GM19240 (cell line): ENCODE measurements around the gene ADGRF3.
"Not testable (repeated sequence)": the region's sequence is repeated elsewhere in the genome, so short reads cannot be mapped to it uniquely, and the experiment has no call there.

ENCODE experiments used
- DNase-seq: peaks from one replicate; pipeline ENCODE4 v3.0.0; 2011; ENCODE audit warnings: low spot score; ENCODE audit not compliant: insufficient read length

The ADGRF3 gene

DNA sequence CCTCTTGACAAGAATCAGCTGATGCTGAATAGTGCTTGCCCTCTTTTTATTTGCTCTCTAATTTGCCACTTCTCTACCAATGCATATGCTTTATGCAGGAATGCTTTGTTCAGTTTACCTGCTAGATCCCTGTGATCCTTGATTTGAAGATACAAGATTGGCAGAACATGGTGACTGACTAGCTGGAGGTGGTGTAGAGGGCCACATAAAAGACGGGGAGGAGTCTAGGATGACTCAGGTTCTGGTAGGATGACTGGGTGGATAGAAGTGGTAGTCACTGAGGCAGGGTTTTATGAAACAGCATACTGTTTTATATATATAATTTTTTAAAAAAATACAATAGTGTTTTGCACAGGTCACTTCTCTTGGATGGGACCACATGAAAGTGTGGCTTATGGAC lies 6.3 kb upstream of the ADGRF3 start:
- DNase-seq: no peak

DNA sequence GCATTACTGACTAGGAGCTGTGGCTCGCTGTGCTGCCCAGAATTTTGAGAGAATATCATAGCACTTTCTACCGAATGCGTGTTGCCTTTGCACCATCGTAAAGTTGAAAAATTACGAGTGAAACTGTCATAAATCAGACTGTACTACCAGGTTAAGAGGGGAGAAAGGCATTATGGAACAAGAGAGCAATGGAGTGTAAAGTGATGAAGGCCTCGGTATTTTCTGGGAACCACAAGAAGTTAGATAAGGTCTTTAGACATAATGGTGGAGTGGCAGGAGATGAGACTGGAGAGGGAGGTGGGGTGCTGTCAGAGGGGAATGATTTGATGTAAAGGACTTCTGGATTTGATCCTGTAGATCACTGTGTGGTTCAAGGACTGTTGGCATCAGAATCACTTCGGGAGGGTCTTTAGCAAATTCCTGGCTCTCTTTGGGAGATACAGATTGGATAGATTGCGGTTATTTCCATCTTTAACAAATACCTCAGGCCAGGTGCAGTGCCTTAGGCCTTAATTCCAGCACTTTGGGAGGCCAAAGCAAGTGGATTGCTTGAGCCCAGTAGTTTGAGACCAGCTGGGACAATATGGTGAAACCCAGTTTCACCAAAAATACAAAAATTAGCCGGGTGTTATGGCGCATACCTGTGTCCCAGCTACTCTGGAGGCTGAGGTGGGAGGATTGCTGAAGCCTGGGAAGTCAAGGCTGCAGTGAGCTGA lies 4.9 kb upstream of the ADGRF3 start:
- DNase-seq: no peak

DNA sequence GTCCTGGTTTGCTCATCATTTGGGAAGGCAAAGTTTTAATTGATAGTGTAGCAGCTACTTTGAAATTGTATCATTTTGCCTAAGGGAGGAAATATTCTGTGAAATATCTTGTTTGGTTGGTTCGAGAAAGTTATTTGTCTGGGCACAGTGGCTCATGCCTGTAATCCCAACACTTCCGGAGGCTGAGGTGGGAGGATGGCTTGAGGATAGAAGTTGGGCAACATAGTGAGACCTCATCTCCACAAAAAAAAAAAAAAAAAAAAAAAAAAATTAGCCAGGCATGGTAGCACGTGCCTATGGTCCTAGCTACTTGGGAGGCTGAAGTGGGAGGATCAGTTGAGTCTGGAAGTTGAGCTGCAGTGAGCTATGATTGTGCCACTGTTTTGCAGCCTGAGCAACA lies 3.1 kb upstream of the ADGRF3 start:
- no peak for DNase-seq

DNA sequence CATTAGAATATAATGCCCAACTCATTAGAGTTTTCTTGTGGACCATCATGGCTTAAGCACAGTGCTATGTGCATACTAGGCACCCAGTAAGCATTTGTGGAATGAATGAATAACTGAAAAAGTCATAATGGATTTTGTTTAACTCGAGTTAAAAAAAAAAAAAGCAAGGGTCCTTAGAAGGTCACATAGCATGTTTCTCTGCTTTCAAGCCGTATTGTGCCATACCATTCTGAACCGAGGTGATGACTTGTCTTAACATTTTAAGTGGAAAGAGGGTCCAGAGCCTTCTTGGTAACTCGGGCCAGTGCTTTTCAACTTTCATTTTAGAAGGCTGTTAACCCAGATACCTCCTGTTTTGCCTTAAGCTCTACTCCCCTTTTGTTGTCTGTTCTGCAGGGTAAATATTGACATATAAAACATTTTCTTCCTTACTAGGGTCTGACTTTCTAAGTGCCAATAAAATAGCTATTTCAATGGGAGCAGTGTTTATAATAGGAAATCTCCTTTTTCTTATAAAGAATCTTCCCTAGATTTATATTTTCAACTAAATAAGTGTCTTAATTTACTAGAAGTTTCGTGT lies 787 bp upstream of the ADGRF3 start:
- no peak for DNase-seq

DNA sequence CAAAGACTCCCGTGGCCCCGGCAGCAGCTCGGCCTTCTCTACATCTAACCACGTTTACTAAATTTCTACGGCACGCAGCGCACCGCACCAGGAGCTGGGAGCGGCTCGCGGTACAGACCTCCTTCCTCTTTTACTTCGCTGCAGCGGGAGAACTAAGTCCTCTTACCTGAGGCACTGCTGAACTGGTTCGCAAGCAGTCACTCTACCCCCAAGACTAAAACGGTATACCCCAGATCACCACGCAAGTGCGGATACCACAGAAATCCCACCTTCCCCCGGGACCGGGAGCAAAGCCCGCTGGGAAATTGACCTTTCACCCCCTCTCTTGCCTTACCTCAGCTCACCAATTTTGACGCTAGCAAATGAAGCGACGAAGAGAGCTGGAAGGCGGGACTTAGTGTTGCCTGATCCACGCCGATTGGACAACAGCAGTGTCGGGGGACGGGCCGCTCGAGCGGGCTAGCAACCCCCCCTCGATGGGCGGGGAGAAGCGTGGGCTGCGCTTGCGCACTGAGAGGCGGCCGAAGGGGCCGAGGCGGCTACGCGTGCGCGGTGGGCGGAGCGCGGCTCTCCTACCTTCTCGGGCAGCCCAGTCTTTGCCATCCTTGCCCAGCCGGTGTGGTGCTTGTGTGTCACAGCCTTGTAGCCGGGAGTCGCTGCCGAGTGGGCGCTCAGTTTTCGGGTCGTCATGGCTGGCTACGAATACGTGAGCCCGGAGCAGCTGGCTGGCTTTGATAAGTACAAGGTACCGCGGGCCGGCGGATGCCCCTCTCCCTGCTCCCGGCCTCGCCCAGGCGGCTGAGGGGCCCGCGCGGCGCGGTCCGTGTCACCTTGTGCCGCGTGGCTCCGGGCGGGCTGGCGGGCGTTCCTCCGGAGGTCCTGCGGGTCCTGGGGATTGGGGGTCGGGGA lies 790 bp downstream of the ADGRF3 start, which contains the start of gene SELENOI:
SELENOI (plus strand) TSS at position 599 of the 909 bp plus-strand sequence; CDS start at position 689, 90 bp downstream.
- DNase-seq: peak; percentile 59

DNA sequence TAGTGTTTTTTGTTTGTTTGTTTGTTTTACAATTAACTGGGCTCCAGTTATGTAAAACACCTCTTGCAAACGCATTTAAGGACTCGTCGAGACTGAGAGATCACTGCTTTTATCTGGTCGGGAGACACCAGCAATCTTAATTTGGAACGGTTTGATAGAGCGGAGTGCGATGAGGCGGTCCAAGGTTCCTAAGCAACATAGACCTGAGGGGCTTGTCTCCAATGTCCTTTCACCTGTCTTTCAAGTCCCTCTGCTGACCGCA lies 1.4 kb downstream of the ADGRF3 start:
- no peak for DNase-seq

DNA sequence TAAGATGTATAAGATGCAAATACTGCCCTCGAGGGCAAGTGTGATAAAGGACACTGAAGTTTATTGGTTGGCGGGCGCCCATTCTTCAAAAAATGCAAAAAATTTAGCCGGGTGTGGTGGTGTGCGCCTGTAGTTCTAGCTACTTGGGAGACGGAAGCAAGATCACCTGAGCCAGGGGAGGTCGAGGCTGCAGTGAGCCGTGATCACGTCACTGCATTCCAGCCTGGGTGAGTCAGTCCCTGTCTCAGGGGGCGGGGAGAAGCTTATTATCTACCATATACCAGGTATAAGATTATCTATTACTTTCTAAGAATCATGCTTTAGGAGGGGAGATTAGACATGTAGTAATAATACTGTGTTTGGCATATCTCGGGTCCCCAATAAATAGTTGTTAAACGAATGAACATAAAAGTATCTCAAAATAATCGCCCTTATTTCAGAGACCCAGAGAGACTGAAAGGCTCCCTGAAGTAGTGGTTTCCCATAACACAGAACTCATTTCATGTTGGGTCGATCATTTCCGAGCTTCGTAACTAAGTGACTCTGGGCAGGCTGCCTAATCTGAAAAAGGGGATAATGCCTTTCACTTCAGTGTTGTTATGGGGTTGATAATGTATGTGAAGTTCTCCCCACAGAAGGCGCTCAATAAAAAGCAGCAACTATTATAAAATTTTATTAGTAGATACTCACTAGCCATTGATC lies 1.9 kb downstream of the ADGRF3 start:
- no peak for DNase-seq

DNA sequence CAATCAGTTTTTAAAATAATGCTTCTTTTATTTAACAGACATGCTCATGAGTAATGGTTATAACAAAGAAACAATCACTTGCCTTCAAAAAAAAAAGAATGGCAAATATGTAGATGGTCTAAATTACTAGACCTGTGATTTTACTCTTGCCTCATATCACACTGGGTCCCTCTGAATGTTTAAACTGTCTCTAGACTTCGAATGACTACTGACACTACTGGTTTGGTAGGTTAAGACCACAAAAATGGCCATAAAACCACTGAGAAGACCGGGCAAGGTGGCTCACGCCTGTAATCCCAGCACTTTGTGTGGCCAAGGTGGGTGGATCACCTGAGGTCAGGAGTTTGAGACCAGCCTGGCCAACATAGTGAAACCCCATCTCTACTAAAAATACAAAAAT lies 5.8 kb downstream of the ADGRF3 start:
- no peak for DNase-seq

DNA sequence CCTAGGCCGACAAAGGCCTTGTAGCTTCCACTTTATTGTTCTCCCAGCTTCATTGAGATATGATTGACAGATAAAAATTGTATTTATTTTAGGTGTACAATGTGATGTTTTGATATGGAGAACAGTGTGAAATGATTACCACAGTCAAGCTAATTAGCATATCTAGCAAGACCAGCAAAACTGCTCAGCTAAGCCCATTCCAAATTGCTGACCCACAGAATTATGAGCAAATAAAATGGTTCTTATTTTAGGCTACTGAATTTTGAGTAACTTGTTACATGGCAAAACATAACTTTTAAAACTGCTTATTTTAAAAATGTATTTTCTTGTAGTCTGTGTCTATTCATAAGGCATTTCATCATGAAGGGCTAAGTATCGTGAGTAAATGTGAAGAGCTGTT lies 9.3 kb downstream of the ADGRF3 start:
- DNase-seq: no peak

DNA sequence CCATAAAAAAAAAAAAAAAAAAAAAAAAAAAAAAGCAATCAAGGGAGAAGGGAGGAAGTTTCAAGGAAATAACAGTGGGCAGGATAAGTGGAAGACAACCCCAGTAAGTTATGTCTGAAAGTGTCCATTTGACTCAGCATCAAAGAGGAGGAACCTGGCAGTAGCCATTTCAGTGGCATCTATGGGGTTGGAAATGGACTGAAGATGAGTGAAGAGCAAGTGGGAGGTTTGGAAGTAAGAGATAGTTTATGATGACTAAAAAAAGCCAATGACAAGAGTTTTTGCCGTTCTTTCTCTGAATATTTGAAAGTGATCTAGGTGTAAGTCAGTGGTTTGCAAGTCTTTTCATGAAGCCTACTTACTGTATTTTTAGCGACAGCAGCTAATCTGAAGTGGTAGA lies 9.9 kb downstream of the ADGRF3 start:
- no peak for DNase-seq

DNA sequence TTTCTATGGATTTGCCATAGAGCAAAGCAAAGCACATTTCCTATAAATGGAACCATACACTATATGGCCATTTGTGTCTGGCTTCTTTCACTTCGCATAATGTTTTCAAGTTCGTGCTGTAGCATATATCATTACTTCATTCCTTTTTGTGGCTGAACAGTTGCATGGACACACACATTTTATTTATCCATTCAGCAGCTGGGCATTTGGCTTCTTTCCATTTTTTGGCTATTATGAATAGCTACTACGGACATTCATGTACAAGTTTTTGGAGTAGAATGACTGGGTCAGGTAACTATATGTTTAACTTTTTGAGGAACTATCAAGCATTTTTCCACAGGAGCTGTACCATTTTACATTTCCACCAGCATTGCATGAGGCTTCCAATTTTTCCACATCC lies 11.4 kb downstream of the ADGRF3 start:
- DNase-seq: no peak

DNA sequence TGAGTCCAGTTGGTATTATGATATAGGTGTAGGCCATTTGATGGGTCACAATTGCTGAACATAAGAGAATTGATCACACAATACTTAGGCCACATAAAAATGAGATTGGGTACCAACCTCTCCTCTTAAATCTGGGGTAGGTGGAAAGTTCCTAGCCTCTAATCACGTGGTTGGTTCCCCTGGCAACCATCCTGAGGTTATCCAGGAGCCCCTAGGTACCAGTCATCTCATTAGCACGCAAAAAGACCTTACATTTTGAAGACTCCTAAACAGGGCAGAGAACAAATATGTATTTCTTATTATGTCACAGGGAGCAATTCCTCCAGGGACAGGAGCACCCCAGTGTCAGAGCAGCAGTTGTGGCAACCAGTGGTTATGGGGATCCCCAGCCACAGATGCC lies 13.3 kb downstream of the ADGRF3 start:
- no peak for DNase-seq

DNA sequence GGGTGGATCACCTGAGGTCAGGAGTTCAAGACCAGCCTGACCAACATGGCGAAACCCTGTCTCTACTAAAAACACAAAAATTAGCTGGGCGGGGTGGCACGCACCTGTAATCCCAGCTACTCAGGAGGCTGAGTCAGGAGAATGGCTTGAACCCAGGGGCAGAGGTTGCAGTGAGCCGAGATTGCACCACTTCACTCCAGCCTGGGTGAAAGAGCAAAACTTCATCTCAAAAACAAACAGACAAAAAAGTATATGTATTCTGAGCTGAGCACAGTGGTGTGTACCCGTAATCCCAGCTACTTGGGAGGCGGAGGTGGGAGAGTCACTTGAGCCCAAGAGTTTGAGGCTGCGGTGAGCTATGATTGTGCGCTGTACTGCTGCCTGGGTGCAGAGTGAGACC lies 15.3 kb downstream of the ADGRF3 start:
- DNase-seq: not testable (repeated sequence)

DNA sequence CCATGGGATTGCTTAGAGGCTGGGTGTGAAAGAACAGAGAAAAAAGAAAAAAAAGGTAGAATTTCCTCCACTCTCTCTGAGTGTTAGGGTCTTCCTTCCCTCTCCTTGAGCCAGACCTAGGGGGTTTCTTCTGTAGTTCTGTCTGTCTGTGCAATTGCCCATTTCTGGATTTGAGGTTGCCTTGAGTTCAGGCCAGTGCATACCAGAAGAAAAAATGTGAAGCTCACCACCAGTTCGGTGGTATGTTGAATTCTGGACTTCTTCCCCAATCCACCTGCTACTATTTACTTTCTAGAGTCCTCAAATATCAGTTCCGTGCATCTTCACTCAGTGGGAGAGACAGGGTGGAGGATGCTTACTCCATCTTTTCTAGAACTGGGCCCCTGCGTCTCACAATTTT lies 16.0 kb downstream of the ADGRF3 start:
- DNase-seq: no peak

DNA sequence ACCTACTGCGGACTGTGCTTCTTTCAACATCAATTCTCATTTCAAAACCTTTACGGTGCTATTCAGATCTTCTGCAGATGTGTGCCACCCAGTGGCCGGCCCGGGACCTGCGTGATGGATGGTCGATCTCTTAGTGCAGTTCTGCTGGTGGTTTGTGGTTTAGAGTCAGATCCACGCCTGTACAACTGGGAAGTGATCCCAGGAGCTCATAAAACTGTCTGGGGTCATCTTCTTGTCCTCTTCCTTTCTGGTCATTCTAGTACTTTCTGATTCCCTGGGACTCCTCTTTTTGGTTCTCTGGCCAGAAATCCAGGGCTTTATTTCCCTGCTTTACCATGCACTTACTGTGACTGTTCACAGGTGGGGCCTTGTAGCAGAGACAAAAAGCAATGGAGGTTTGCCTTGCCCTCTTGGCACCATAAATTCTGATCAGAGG lies 16.5 kb downstream of the ADGRF3 start:
- peak; percentile 66 for DNase-seq

DNA sequence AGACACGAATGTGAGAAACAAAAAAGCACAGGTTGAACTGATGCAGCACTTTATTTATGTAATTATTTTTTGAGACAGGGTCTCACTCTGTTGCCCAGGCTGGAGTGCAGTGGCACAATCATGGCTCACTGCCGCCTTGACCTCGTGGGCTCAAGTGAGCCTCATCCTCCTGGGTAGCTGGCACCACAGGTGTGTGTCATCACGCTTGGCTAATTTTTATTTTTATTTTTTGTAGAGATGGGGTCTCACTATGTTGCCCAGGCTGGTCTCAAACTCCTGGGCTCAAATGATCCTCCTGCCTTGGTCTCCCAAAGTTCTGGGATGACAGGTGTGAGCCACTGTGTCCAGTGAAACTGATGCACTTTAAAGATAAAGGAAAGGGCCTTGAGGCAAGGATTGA lies 17.5 kb downstream of the ADGRF3 start:
- not testable (repeated sequence) for DNase-seq

DNA sequence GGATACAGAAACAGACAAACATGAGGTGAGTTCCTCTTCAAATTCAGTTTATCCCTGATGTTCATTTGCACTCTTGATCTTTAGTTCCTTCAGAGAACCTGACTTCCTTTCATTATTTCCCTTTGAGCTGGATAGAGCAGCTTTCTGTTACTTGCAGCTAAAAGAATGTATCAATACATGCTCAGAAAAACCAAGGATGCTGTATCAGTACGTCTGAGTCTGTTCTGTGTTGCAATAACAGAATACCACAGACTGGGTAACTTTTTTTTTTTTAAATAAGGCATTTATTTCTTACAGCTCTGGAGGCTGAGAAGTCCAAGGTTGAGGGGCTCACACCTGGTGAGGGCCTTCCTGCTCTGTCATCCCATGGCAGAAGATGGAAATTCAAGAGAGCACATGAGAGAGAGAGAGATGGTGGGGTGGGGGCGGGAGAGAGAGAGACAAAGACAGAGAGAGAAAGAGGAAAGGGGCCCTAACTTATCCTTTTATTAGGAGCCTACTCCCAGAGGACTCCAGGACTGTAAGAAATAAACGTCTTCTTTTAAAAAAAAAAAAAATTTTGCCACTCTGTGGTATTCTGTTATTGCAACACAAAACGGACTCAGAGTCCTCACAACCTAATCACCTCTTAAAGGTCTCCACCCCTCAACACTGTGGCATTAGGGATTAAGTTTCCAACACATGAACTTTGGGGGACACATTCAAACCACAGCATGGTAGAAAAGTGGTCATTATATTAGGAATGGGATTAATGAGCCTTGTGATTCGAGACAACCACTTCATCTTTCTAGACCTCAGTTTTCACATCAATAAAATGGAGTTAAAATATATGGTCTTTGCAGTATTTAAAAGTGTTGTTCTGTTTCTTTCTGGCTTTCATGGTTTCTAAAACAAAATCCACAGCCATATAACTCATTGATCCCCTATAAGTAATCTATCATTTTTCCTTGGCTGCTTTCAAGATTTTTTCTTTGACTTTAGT lies 19.0 kb downstream of the ADGRF3 start:
- DNase-seq: no peak

DNA sequence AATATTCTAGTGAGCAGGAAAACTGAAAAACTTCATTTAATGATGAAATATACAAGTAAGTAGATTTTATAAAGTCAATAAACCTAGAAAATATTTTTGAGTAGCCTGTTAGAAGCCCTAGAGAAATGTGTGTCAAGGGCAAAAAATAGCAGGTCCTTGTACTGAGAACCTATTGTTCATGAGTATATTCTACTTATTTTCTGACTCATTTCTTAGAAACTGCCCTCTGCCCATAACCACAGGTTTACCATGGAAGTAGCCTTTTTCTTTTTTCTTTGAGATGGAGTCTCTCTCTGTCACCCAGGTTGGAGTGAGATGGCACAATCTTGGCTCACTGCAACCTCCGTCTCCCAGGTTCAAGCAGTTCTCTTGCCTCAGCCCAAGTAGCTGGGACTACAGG lies 20.1 kb downstream of the ADGRF3 start:
- no peak for DNase-seq

DNA sequence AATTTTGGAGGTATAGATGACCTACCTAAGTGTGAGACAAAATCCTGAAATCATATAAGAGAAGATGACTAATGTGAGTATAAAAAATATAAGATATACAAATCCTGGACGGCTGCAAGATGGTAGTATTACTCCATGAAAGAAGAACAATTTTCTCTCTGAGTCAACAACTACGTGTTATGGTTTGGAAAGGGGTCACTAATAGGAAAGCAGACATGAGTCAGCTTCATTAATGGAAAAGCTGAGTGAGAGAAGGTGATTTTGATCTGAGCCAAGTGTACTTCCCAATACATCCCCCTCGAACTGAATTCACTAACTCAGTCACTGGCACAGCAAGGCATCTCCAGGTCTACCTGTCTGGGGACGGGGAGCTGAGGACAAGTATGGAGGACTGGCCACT lies 20.7 kb downstream of the ADGRF3 start:
- DNase-seq: no peak

DNA sequence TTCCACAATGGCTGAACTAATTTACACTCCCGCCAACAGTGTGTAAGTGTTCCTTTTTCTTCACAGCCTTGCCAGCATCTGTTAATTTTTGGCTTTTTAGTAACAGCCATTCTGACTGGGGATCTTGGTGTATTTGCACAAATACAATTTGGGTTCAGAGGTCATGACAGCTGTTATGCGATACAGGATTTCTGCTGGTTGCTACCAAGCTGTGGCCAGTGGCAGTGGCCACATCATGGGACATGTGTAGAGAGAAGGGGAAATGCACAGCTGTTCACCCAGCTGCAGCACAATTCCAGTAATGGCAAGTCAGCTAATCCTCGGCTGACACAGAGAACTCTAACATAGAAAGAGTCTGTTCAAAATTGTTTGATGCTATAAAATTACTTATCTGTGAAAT lies 21.7 kb downstream of the ADGRF3 start:
- no peak for DNase-seq

DNA sequence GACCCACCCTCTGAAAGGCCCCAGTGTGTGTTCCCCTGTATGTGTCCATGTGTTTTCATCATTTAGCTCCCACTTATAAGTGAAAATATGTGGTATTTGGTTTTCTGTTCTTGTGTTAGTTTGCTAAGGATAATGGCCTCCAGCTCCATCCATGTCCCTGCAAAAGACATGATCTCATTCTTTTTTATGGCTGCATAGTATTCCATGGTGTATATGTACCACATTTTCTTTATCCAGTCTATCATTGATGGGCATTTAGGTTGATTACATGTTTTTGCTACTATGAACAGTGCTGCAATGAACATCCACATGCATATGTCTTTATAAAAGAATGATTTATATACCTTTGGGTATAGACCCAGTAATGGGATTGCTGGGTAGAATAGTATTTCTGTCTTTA lies 22.1 kb downstream of the ADGRF3 start:
- not testable (repeated sequence) for DNase-seq
